ENCODE results near the gene AGBL4.

- TF ChIP-seq GATA2 (IDR thresholded peaks at IDR 0.05; ENCODE audit: low read depth, low read length) (no peak), GATA3 (IDR thresholded peaks at IDR 0.05; ENCODE audit: low read depth, low read length) (no peak)
These were observed 1216.0 kb downstream of the AGBL4 start for GRCh38 chr1:48807554-48808260.

All from SH-SY5Y (cell line).